ENCODE data around the gene EARS2.
"Not testable (repeated sequence)": the region's sequence is repeated elsewhere in the genome, so short reads cannot be mapped to it uniquely, and the experiment has no call there.

EARS2 gene

DNA sequence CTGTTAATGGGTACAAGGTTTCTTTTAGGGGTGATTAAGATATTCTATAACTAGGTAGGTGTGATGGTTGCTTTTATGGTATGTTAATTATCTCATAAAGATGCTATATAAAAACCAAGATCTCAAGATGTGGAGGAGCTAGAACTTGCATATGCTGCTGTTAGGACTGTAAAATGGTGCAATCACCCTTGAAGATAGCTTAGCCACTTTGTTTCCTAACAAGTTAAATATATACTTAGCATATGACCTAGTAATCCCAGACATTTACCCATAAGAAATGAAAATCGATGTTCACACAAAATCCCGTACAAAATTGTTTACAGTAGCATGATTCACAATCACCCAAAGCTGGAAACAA is 71.9 kb downstream of the EARS2 start:
- in situ Hi-C loops (cut with HindIII; ENCODE audit: low sequenced_read_pairs), result no loop called here

DNA sequence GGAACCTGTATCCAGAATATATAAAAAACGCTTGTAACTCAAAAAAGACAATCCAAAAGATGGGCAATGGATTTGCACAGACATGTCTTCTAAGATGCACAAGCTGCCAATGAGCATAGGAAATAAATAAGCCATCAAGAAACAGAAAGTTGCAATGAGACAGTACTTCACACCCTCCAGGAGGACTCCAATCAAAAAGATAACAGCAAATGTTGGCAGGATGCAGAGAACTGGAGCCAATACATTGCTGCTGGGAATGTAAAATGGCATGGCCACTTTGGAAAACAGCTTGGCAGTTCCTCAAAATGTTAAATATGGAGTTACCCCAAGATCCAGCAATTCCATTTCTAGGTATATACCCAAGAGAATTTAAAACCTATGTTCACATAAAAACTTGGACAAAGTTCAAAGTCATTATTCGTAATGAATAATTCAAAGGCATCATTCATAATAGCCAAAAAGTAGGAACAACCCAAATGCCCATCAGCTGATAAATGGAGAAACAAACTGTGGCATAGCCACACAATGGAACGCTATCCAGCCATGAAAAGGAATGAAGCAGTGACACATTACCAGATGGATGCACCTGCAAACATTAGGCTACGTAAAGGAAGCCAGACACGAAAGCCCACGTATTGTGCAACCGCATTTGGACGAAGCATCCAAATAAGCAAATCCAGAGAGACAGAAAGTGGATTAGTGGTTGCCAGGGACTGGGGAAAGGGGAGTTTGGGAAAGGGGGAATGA is 72.5 kb downstream of the EARS2 start:
- in situ Hi-C loops (cut with HindIII; ENCODE audit: low sequenced_read_pairs), result no loop called here

DNA sequence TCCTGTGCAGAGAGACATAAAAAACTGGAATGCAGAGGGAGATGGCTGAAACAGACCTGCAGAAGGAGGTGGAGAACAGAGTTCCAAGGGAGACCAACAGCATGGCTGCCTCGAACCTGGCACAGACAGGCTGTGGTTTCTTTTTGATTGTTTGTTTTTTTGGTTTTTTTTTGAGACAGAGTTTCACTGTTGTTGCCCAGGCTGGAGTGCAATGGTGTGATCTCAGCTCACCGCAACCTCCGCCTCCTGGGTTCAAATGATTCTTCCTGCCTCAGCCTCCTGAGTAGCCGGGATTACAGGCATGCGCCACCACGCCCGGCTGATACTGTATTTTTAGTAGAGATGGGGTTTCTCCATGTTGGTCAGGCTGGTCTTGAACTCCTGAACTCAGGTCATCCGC is 73.7 kb downstream of the EARS2 start:
- in situ Hi-C loops (cut with HindIII; ENCODE audit: low sequenced_read_pairs), result not testable (repeated sequence)

DNA sequence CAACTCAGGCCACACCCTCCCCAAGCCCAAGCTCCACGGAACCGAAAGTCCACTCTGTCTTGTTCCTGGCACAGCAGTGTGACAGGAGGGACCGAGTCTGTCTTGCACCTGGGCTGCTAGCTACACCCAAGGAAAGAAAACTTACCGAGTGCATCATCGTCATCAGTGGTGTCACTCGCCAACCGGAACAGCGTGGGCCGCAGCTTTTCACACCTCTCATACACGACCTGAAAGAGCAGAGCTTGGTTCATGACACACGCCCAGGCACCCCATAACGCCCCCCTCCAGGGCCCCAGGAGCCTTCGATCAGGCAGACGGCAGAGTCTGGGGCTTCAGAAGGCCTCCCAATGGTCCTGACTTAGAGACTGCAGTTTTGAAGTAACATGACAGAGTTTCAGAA is 74.4 kb downstream of the EARS2 start:
- in situ Hi-C loops (cut with HindIII; ENCODE audit: low sequenced_read_pairs), result no loop called here

DNA sequence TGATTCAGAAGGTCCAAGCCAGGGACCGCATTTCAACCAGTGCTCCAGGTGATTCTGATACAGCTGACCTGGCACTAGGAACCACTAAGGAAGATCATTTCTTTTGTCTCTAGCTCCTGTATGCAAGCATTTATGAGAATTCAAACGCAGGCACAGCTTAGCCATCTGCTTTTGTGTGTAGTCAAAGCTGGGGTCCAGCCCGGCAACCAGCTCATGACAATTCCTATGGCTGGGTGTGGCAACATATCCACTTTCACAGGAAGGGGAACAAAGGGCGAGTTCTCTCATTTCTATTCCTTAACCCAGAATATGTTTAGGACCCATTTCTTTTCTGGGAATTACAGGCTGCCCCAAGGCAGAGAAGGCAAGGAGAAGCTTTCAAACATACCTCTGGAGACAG is 76.9 kb downstream of the EARS2 start:
- in situ Hi-C loops (cut with HindIII; ENCODE audit: low sequenced_read_pairs), result no loop called here

DNA sequence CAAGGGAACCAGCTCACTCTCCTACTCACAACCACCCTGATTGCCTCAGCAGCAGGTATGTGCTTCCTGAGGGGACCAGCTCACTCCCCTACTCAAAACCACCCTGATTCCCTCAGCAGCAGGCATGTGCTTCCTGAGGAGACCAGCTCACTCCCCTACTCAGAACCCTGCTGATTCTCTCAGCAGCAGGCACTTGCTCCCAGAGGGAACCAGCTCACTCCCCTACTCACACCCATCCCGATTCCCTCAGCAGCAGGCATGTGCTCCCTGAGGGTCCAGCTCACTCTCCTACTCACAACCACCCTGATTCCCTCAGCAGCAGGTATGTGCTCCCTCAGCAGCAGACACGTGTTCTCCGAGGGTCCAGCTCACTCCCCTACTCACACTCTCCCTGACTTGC is 78.0 kb downstream of the EARS2 start:
- in situ Hi-C loops (cut with HindIII; ENCODE audit: low sequenced_read_pairs), result no loop called here

DNA sequence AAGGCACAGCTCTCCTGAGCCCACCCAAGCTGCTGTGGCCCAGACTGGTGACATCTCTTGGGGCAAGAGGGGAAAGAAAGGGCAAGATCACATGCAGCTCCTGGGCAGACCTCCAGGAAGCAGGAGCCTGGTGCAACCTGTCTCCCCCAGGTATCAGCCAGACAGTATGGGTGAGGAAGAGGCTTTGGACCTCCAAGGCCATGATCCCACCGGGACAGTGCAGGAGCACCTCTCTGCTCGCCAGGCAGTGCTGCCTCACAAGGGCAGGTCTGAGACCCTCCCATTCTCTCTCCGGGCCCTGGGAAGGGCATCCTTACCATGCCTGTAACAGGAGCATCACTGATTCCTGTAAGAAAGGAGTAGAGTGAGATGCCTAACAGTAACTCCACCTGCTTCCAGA is 78.6 kb downstream of the EARS2 start:
- in situ Hi-C loops (cut with HindIII; ENCODE audit: low sequenced_read_pairs), result no loop called here

DNA sequence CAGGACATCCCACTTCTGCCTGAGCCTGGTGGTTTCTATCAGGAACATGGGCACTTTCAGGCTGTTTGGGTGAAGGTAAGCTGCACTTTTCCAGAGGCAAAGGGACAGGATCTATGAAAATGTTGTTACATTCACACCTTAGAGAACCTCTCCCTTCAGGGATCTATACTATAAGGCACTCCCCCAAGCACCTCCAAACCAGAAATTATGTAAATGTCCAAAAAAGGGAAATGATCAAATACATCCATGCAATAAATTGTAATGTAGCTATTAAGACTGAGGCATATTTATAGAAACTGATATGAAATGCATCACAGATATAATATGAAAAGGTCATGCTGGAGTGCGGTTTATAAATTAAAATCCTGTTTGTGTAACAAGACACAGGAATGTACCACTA is 80.9 kb downstream of the EARS2 start:
- in situ Hi-C loops (cut with HindIII; ENCODE audit: low sequenced_read_pairs), result no loop called here
